Eye (tissue), 1 donor: ENCODE measurements around the gene TIAM1.

Experiments
- DNase-seq: peaks from one replicate; pipeline ENCODE4 v3.0.0-alpha.2; 2015

TIAM1 gene

DNA sequence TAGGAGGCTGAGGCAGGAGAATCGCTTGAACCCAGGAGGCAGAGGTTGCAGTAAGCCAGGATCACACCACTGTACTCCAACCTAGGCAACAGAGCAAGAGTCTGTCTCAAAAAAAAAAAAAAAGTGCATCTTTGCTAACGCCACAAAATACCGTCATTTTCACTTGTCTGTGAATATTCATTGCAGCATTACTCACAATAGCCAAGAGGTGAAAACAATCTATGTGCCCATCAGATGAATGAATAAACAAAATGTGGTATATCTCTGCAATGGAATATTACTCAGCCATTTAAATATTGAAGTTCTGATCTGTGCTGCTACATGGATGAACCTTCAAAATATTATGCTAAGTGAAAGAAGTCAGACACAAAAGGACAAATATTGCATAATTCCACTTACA is 7.9 kb upstream of the TIAM1 start:
- no peak for DNase-seq

- DNase-seq, result no peak
Observed at GRCh38 chr21:31351438-31351837, 7.4 kb upstream of the TIAM1 start.

DNA sequence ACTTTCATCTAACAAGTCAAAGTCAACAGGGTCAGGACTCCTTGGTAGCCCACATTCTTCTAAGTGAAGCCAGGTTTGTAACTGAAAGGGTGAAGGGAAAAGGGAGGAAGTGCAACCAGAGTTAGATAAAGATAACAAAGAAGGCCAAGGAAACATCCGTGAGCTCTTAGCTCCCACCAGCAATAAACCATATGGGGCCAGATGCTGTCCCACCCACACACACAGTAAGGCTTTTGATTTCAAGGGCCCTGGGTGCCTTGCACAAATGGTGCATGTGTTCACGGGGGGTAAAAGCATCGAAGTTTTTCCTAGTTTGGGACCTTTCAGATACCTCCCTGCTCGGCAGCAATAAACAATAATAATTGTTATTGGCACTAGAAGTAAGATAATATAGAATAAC is 5.1 kb upstream of the TIAM1 start:
- no peak for DNase-seq

- no peak for DNase-seq
Observed at GRCh38 chr21:31348188-31348587, 4.1 kb upstream of the TIAM1 start.

- DNase-seq, result no peak
Observed at GRCh38 chr21:31347435-31348032, 3.5 kb upstream of the TIAM1 start.

DNA sequence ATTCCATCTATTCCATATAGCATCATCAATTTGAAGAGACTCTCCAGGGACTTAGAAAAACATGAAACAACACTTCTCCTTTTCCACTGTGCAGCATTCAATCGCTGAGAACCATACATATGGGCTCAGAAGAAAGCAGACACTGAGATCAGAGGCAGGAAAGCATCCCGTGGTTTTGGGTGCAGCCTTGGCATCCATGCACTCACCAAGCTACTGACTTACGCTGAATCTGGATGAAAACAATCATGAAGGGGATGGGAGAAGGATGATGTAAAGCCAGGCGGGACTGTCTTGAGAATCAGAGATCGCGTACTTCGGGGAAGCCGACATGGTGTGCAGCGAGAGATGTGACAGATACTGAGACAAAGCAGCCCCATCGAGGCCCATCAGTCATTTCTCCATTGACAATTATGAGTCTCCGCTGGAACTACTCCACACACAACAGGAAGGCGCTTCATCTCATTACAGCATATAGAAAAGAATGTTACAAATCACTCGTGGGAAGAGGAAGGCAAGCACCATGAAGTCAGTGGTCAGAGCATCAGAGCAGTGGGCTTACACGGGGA is 2.3 kb upstream of the TIAM1 start:
- DNase-seq, result peak; percentile 25

DNA sequence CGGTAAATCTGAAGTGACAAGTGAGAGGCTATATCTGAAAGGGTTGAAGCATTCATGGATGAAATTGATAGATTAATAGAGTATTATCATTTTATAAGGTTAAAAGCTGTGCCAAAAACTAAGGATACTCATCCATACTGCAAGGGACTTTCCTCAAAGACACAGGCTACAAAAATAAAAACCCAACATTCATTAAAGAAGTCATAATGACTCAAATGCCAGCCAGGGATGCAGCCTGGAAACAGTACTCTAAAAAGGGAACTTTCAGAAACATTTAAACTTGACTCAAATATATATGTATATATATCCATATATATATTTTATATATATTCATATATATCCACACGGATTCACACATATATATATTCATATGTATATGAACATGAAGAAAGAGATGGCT is 1.1 kb upstream of the TIAM1 start:
- DNase-seq, result no peak

DNA sequence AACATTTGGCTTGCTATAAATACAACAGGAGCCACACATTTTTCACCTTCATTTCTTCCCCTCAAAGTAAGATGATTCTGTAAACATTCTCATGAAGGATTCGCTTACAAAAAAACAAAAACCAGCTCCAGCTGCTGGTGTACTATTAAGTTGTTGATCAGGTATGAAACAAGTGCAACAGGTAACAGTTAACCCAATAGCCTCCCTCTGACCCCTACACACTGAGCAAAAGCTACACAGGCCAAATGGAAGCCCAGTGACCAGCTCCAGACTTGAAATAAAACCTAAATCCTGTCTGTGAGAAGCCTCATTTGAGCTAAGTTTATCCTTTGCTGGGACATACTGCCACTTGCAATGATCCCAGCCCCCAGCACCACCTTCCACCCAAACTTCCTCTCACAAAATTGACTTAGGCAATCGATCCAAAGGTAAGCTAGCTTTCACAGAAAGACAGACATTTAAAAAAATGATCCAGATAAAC is 991 bp downstream of the TIAM1 start:
- no peak for DNase-seq

- DNase-seq, result no peak
Observed at GRCh38 chr21:31342348-31342747, 1.7 kb downstream of the TIAM1 start.

- no peak for DNase-seq
Observed at GRCh38 chr21:31340942-31341487, 3.0 kb downstream of the TIAM1 start.

DNA sequence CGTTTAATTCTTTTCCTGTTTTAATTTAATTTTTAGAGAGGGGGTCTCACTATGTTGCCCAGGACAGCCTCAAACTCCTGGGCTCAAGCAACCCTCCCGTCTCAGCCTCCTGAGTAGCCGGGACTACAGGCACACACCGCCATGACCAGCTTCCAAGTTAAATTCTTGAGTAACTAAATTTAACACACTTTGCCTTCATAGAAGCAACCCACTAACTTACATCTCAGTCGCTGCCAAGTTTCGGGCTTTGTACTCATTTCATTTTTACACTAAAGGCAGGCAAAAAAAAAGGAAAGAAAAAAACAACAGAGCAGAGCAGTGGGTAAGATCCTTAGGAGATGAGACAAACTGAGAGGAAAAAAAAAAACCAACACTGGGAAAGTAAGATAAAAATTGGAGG is 3.5 kb downstream of the TIAM1 start:
- no peak for DNase-seq

DNA sequence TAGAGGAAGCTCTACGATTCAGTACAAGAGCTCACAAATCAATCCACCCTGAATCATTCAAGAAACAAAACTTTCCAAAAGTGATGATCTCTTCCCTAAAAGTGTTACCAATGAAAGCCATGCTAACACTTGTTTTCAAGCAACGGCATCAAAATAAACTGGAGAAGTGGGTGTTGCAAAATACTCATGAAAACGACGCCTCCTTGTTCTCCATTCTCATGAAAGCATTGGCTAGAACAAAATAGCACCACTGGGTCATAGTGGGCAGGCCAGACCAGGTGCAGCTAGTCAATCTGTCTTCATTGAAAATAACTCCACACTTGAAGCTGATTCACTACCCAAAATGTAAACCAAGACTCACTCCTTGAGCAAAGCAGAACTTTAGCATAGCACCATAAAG is 4.3 kb downstream of the TIAM1 start:
- no peak for DNase-seq

- DNase-seq, result no peak
Observed at GRCh38 chr21:31338908-31339368, 5.1 kb downstream of the TIAM1 start.

DNA sequence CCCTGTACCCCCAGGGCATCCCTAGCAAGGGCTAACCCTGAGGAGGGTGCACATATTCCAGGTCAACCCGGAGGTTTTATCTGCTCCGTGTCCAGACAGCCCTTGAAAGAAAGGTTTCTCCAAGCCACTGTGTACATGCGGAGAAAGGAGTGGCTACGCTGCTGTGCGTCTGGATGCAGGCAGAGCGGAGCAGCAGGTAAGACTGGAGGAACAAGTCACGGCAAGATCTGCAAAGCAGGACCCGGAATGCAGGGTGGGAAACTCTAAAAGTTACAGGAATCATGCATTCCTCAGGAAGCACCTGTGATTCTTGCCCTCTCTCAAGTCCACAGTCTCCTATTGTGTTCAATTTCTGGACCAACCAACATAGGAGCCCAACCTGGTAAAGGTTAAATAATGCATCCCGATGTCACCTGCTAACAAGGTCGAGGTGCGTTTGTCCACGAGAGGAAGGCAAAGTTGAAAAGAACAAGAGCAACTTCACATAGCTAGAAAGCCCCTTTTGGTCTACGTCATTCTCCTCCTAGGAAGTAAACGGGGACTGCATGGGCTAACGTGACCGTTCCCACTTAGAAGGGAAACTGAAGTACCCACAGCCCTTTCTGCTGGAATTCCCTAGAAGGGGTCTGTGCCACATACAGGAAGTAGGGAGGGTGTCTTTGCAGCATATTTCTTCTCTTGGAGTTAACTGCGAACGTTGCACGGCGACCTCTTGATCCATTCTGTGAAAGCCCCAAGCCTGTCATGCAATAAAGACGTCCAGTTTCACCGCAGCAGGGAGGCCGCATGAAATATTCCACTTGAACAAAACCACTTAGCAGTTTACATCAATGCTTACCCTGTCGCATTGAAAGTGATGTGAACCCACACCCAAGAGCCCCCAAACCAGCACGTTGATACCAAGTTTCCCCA is 5.8 kb downstream of the TIAM1 start:
- no peak for DNase-seq

GRCh38 chr21:31337086-31337485 is 7.0 kb downstream of the TIAM1 start:
- DNase-seq, result no peak

GRCh38 chr21:31336739-31337040 is 7.4 kb downstream of the TIAM1 start:
- no peak for DNase-seq

GRCh38 chr21:31335957-31336738 is 7.9 kb downstream of the TIAM1 start:
- DNase-seq, result peak; percentile 27

GRCh38 chr21:31334648-31335121 is 9.4 kb downstream of the TIAM1 start:
- peak; percentile 76 for DNase-seq

DNA sequence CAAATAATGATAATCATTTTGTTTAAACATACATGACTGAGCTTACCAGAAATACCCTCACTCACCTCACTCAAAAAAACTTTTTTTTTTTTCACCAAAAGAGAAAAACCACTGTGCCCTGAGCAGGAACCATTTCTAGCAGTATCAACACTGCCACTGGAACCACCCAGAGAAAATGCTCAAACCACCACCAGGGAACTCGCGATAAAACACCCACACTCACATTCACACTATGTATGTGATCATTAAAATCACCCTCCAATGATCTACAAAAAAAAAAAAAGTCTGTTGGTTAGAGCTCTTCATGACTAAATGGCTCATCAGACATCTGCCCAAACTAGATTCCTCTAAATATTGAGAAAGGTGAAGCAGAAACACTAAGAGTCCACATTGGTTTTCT is 11.5 kb downstream of the TIAM1 start:
- no peak for DNase-seq

GRCh38 chr21:31331231-31331630 is 12.8 kb downstream of the TIAM1 start:
- DNase-seq, result no peak

DNA sequence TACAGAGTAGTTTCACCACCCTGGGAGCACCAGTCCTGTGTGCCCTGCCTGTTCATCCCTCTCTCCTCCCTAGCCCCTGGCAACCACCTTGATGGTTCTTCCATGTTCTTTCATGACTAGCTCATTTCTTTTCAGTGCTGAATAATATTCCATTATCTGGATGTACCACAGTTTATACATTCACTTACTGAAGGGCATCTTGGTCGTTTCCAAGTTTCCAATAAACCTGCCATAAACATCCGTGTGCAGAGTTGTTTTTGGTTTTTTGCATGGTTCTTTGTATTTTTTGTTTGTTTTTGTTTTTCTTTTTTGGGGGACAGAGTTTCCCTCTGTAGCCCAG is 13.9 kb downstream of the TIAM1 start:
- no peak for DNase-seq

DNA sequence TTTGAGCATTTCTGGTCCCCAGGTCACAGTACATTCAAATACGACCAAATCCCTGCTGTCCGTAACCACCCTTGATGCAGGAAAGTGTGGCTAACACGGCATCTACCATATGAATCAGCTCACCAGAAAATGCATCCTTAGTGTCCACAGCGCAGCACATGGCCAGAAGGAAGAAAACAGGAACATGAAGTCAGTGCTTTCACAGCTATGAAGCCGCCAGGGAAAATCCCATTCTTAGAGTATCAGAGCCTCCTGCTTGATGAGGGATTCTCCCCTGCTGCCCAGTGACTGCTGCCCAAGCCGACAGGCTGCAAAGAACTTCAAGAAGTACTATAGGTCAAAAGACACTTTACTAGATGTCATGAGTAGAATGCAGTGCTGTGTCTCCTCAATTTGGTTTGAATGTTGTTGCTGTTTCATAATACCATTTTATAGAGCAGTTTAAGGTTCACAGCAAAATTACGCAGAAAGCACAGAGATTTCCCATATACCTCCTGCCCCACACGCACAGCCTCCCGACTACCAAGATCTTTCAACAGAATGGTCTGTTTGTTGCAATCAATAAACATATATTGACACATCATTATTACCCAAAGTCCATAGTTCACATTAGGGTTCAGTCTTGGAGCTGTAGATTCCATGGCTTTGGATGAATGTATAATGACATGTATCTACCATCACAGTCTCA is 14.5 kb downstream of the TIAM1 start:
- DNase-seq, result no peak
